D721Med (cell line): ENCODE data around the gene ALB.
A peak's percentile ranks its signal among the peaks of the same experiment; 100 is the strongest.

Experiments
- DNase-seq: peaks from one replicate; pipeline ENCODE4 v3.0.0; 2011; ENCODE audit warnings: low spot score; ENCODE audit not compliant: insufficient read length
- FAIRE-seq: peaks from 2 replicates; lab custom pipeline; 2011; peaks lifted over from hg19 to GRCh38; lab: Jason Lieb, UNC
- TF ChIP-seq, protein P1 (sequence below): IDR thresholded peaks from 2 replicates; pipeline ENCODE4 v1.5.1; 2012; ENCODE audit warnings: mild to moderate bottlenecking, control low read depth; ENCODE audit not compliant: insufficient read depth; ENCODE audit errors: missing control alignments

The ALB gene

DNA sequence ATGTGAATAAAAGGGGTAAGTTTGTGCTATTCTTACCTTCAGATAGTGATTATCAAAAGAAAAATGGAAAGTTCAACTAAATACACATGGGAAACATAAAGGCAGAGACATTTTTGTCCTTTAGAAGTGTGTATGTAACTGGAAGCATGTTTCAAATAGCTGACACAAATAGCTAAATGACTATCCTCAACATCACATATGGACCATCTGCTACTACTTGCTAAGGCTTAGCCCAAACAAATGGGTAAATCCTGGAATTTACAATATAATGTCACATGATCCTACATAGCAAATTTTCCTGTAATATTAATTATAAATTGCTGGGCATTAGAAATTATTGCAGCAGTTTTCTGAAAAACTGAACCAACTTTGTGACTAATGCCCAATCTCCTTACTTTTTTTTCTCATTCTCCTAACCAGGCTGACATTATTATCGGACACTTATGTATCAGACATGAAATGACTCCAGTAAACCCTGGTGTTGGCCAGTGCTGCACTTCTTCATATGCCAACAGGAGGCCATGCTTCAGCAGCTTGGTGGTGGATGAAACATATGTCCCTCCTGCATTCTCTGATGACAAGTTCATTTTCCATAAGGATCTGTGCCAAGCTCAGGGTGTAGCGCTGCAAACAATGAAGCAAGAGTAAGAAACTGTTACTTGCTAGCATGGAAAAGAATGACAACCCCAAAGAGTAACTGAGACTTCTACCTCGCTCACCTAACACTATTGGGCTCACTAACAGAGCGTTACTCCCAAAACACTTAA, 48.1 kb downstream of the ALB start:
- DNase-seq, result no peak
- peak; percentile 92 for FAIRE-seq
- TF ChIP-seq, protein P1, sequence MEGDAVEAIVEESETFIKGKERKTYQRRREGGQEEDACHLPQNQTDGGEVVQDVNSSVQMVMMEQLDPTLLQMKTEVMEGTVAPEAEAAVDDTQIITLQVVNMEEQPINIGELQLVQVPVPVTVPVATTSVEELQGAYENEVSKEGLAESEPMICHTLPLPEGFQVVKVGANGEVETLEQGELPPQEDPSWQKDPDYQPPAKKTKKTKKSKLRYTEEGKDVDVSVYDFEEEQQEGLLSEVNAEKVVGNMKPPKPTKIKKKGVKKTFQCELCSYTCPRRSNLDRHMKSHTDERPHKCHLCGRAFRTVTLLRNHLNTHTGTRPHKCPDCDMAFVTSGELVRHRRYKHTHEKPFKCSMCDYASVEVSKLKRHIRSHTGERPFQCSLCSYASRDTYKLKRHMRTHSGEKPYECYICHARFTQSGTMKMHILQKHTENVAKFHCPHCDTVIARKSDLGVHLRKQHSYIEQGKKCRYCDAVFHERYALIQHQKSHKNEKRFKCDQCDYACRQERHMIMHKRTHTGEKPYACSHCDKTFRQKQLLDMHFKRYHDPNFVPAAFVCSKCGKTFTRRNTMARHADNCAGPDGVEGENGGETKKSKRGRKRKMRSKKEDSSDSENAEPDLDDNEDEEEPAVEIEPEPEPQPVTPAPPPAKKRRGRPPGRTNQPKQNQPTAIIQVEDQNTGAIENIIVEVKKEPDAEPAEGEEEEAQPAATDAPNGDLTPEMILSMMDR, result no peak

DNA sequence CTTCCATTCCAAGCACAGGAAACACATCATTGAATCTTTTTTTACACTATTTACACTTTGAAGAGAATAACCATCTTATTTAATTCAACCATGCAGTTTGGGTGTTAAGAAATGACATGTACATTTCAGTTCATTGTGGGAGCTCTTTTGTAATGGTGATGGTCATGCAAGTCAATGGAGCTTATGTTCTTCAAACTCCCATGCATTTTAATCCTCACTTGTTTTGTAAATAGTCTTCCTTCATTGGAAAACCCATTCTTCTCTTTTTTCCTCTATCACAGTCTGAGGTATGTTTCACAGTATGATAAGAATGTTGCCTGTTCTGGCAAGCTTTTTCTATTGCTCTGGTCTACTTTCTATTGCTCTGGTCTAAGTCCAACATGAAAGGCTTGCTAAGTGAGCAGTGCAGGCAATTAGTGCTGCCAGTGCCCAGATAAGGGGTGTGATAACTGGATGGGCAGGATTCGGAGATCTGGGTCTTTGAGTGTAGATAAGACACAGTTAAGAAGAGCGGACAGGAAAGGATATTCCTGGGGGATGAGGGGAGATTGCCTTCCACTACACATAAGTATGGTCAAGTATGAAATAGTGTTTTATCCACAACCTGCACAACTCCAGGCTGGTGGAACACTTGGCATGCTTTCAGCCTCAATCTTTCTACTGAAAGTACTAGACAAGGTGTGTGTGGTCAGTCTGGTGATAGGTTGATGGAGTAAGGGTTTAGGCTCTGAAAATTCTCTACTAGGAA, 49.0 kb downstream of the ALB start:
- no peak for DNase-seq
- no peak for FAIRE-seq
- TF ChIP-seq, protein P1, result no peak

DNA sequence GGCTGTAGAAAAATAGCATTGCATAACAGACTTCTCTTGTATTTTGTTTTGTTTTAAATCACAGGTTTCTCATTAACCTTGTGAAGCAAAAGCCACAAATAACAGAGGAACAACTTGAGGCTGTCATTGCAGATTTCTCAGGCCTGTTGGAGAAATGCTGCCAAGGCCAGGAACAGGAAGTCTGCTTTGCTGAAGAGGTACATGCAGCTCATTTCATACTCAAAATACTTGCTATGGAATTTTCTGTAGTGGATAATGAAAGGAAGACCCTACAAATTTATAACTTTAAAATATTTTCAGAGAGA, 49.6 kb downstream of the ALB start:
- TF ChIP-seq, protein P1, result no peak

DNA sequence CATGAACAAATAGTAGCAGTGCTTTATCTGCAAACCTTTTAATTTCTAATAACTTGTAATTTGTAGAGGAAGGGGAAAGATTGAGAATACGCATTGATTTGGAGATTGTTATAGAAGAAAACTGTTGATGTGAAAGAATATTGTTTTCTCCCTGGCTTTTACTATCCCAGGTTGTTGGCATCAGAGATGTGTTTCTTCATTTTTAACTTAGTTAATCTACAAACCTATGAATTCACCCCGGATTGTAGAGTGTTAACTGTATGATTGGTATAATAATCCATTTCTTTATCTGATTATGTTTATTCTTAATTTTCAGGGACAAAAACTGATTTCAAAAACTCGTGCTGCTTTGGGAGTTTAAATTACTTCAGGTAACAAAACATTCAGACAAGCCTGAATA, 50.8 kb downstream of the ALB start:
- FAIRE-seq (no peak), DNase-seq (no peak)
- TF ChIP-seq, protein P1, result no peak

More for the DNA sequence above, 49.6 kb downstream of the ALB start:
- no peak for FAIRE-seq
- DNase-seq, result no peak

DNA sequence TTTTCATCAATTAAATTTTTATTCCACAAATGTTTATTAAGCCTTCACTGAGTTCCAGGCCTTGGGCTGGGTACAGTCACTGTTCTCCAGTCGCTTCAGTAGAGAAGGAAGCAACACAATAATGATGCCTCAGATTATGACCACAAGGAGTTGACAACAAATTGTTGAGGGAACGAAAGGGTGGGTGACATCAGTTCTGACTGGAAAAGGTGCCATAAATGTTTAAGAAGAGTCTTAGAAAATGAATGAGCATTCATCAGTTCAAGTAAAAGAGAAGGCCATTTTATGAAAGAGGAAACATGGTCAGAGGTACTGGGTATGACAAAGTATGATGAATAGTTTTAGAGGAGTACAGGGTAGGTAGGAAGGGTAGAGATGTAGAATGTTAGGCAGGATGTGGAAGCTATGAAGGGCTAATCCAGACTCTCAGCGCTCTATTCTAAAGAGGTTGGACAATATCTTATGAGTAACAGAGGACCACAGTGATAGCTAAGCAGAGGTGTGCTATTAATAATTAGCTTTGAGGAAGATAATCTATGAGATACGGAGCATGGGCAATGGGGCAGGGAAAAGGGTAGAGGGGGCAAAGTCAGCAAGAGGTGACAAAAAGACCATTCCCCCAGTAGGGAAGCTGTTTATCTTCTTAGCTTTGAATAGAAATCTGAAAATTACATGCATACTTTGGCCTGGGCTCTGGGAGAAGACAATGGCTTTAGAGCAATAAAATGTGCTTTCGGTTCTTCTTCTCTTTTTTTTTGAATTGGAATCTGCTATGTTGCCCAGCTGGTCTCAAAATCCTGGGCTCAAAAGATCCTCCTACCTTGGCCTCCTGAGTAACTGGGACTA, 52.3 kb downstream of the ALB start:
- DNase-seq, result no peak
- TF ChIP-seq, protein P1, result no peak
- no peak for FAIRE-seq

DNA sequence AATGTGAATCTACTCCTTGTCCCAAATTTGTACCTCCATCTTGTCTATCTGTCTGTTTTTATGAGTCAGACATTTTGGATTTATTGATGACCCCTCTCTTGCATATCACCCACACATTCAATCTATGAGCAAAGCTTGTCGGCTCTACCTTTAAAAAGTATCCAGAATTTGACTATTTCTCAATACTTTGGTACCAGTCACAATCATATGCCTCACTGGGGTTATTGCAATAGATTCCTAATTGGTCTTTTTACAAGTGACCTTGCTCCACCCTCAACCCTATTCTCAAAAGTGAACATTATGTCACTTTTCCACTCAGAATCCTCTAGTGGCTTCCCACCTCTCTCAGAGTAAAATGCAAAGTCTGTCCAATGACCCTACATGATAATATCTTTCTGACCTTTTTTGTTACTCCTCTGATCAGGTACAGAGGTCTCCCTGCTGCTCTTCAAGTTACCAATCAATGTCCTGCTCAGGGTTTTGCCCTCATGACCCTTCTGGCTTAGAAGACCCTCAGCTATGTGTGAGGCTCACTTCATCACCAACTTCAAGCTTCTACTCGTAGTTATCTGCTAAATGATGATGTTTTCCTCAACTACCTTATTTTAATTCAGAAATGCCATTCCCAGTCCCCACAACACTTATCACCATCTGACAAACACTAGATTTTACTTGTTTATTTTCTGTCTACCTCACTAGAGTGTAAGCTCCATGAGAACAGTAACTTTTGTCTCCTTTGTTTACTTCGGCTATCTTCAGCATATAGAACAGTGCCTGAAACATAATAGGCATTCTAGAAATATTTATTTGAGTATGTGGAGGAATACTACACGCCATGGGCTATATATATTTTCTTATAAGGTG, 54.3 kb downstream of the ALB start:
- TF ChIP-seq, protein P1, result no peak
- FAIRE-seq (no peak), DNase-seq (no peak)
